ENCODE results near the gene PAM16.

PAM16 gene

DNA sequence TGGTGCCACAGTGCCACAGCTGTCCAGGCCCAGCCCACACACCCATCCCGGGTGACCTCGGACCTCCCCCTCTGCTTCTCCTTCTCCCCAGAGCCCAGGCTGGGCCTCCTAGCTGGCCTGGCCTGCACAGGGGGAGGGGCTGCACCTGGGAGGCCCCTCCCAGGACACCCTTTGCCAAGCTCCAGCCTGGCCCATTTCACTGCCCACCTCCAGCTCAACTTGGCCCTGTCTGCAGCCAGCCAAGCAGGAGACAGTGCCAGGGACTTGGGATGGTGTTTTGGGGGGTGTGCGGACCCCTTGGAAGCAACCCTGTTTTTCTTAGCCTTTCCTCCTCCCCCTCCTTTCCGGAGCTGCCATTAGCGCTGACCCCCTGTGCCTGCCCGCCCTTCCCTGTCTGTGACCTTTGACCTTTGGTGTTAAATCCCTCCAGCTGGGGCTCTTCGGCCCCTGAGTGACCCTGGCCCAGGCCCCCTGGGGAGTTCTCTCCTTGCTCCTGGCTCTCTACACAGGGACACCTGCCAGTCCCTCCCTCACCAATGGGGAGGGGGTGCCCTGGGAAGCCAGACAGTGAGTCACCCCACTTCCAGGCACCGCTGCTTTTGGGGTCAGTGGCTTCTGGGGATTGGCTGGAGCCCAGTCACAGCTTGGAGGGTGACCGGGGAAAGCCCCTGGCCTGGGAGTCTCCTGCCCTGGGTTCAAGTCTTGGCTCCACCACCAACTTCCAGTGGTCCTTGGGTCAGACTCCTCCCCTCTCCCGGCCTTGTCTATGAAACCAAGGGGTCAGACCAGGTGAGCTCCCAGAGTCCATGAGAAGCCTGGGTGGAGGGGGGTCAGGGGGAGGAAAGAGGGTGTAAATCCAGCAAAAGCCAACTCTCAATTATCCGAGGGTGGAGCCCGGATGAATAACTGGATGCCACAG is 33.3 kb downstream of the PAM16 start:
- ATAC-seq, result no peak

DNA sequence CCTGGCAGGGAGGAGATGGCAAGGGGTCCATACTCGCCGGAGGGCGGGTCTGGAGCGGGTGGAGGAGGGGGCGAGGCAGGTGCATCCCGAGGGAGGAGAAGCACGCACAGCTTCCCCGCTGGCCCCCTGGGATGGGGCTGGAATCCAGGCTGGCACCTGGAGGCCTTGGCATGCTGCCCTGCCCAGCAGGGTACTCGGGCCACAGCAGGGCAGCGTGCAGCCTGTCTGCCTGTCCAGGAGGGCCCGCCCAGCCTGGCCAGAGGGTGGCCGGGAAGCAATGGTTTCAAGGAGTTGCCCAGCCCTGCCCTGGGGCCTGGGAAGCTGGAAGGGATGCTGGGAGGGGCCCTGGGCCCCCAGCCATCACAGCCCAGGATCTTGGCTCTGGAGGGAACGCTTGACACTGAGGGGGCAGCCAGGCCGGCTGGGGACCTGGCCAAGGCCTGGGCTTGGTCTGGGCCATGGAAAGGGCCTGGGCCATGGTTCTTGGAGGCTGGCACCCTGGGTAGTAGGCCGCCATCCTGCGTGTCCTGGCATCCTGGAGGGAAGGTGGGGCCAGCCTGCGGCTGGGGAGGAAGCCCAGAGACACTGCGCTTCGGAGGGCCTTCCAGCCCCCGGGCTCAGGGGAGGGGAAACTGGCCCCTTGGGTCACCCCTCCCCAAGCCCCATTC is 34.1 kb downstream of the PAM16 start:
- no peak for ATAC-seq

DNA sequence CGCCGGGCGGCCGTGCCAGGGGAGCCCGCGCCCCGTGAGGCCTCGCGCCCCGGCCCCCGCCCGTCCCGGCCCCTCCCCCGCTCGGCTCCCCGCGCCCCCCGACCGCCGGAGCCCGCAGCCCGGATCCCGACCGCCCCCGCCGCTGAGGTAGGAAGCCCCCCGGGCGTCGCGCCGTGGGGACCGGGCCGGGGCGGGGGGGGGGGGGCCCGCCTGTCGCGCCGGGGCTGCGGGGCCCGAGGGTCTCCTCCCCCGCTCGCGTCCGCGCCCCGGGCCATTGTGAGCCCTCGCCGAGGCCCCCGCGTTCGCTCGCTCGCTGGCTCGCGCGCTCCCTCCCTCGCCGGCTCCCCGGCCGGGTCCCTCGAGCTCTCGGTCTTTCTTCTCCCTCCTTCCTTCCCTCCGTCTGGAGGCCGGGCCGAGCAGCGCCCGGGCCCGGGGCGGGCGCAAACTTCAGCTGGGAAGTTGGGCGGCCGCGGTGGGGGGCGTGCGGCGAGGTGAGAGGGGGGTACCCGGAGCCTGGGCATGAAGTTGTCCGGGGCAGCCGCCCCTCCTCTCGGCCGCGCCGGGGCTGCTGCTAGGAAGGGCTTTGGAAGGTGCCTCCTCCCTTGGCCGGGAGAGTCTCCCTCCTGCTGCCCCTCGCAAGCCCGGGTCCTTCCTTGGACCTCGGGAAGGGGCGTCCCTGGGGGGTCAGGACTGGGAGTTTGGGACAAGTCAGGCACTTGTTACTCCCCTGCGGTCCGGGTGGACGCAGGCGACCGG is 34.8 kb downstream of the PAM16 start:
- ATAC-seq, result no peak

DNA sequence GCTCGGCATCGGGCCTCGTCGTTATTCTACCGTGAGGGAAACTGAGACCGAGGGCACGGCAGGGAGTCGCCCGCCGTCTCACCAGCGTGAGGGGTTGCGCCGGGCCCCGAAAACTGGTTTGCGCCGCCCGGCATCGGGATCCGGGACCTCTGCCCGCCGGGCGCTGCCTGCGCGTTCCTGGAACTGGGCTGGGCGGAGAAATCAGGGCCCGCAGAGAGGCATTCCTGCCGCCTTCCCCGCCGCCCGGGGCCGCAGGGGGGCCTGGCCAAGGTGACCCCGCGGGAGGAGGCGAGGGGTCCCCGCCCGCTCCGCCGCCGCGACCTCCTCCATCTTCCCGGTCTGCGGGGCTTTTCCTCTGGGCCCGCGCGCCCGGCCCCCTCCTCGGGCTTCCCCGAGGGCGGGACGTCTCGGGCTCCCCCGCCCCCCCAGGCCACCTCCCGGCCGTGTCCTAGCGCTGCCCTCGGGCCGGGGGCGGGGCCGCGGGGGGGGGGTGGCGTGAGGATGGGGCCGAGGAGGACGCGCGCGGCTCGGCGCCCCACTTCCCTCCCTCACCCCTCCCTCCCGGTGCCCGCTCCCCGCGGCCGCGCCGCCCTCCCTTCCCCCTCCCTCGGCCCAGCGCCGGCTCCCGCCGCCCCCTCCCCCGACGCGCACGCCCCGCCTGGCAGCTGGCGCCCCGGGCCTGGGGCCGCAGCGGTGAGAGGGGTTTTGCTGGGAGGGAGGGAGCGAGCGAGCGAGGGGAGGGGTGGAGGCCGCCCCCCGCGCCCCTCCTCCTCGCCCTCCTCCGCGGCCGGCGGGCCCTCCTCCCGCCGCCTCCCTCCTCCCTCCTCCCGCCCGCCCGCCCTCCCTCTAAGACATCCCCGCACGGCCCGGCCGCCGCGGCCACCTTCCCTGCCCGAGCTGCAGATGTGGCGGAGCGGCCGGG is 35.7 kb downstream of the PAM16 start, which contains the start of gene GLIS2:
TSS of gene GLIS2 (plus strand) at position 882 of the 922 bp plus-strand sequence. CDS start 16,214 bp downstream, outside the sequence.
- peak; percentile 22 to 36 for ATAC-seq

DNA sequence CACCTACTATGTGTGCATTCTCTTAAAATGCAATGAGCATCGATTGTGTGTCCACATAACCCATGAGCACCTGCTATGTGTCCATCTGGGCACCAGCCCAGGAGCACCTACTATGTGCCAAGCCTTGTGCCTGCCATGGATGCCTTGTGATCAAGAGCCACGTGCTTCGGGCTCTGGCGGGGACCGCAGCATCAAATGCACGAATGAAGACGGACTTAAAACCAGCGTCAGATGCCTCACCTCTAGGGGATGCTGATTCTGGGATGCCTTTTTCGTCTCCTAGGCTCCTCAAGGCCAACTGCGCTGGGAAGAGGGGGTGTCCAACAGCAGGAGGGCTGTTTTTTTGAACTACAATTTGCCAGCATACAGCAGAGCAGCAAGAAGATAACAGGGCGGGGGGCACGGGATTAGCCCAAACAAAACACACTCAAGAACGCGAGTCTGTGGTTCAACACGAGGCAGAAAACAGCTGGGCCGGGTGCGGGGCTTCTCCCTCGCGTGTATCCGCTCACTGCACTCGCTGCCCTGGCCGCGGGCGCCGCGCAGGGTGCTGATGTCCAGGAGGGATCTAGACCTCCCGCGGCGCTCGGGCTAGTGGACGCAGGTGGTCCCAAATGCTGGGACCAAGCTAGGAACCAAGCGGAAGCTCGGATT is 36.5 kb downstream of the PAM16 start:
- peak in 1 of 2 donors; percentile 19 for ATAC-seq

DNA sequence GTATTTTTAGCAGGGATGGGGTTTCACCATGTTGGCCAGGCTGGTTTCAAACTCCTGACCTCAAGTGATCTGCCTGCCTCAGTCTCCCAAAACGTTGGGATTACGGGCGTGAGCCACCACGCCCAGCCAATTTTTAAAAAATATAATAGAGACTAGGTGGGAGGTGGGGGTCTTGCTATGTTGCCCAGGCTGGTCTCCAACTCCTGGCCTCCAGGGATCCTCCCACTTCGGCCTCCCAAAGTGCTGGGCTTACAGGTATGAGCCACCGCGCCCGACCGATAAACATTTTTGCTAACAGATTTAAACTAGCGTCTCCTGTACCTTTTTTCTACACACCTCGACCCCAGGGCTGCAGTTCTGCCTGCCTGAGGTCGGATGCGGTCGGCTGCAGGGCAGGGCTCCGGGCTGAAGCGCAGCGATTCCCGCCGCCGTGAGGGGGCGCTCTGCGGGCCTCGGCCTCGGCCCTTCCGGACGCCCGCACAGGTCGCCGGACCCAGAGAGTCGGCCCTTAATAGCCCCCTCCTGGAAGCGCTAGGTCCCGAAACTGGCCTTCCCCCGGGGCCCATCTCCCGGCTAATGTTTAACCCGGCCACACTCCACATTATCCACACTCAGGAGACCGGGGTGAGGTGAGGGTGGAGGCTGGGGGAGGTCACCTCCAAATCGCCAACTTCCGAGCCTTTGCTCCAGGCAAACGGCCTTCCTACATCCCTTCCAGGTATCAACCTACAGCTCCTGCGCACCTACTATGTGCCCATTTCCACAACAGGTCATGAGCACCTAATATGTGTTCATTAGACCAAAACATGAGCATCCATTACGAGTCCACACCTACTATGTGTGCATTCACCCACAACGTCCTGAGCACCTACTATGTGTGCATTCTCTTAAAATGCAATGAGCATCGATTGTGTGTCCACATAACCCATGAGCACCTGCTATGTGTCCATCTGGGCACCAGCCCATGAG is 37.3 kb downstream of the PAM16 start:
- no peak for ATAC-seq

DNA sequence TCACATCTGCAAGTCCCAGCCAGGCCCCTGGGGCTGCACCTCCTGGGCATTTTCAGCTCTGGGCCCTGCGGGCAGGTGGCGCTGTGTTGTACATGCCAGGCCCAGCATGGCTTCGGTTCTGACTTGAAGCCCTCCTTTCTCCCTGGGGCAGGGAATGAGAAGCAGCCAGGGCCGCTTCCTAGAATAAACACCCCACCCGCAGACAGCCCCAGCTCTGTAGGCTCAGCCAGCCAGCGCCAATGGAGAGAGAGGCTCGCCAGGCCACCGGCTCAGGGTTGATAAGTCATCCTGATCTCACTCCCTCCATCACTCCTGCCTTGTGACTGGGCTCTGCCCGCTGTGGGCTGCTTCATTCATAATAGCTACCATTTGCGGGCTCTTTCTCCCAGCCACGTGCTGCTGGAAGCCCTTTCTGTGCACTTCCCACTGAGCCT is 41.3 kb downstream of the PAM16 start:
- ATAC-seq, result no peak

DNA sequence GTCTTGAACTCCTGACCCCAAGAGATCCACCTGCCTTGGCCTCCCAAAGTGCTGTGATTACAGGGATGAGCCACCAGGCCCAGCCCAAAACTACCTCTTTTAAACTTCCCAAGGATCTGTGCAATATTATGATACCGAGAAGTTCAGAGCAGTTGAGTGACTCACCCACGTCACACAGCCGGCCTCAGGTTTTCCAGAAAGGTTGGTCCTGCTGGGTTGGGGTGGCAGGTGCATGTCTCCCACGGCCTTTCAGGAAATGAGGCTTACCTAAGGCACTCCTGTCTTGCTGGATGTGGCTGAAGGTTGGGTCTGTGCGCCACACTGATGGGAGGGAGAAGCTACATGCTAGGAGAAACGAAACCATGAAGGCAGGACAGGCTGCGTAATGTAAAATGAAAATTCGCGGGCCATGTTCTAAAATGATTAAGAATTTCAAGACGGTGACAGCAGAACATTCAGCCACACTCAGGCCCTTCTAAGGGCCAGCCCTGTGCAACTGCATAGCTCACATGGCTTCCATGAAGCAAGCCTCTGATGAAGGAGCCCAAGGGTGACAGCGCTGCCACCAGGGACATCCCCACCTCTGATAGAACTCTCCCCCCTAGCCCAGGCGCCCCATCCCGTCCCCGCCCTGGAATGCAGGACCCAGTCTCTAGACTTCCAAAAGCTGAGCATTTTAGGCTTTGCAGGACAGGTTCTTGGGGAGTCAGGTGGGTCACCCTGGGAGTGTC is 41.9 kb downstream of the PAM16 start:
- no peak for ATAC-seq

DNA sequence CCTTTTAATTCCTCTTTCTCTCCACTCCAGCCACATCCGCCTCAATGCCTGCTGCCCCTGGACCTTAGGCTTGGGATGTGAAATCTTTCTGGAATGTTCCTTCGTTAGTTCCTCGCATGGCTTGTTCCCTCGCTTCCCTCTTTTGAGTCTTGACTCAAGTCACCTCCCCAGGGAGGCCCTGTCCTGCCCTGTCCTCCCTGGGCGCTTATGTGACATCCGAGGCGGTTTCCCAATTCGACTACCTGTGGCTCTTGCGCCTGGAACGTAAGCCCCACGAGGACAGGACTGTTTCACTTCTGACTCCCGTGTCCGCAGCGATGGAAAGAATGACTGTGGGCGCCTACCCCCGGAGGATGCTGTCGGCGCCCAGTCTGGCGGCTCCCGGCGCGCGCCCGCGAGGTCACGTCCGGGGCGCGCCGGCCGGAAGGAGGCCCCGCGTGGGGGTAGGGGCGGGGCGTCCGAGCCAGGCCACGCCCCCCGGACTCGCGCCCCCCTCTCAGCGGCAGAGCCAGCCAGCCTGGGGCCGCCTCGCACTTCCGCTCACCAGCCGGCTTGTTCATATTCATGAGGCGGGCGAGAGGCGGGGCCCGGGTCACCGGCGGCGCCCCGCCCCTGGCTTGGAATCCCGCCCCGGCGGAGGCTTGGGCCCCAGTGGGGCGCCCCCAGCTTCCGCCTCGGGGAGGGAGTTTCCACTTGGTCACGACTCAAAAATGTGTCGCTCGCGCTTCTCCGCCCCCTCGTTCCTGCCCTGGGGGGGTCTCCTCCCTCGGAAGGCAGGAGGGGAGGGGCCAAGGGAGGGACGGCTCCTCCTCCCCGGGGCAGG is 43.7 kb downstream of the PAM16 start:
- ATAC-seq, result peak; percentile 93 to 94

DNA sequence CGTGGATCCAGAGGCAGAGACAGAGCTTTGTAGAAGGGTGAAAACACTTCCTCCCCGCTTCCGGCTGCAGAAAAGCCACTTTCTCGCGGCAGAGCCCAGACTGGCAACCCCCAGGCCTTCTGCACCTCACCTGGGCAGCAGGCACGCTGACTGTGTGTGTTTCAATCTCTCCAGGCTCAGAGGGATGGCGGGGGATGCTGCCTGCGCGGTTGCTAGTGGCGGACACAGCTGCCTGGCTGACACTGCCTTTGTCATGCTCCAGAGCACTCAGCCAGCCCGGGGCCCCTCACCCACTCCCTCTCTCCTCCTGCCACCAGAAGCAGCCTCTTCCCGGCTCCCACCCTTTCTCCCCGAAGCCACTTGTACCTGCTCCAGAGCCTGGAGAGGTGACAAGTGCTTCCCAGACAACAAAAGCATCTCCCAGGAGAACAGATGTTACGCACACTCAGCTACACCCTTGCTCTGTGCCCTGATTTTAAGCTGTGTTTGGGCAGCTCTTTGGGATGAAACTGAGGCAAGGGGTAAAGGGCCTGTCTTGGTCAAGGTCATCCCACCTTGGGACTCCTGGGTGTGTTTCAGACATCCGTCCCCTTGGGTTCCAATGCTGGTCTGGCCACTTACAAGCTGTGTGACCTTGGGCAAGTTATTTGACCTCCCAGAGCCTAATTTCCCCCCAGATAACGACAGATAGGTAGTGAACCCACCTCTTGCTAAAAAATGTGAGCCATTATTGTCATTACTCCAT is 44.5 kb downstream of the PAM16 start:
- no peak for ATAC-seq

DNA sequence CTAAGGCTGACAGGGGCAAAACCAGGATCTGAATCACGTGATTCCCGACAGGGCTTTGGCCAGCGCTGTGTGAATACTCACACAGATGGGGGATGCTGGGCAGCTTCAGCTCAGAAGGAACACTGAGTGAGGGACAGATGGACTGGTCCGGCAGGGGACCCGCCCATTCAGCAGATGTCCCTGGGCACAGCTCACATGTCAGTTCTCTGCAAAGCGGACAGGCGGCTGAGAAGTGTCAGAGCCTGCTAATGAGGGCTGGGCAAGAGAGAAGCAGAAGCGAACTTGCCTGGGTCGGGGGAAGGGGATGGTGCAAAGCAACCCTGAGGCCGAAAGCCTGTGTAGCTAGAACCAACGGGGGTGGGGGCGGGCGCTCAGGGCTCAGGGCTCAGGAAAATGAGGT is 47.1 kb downstream of the PAM16 start:
- no peak for ATAC-seq

DNA sequence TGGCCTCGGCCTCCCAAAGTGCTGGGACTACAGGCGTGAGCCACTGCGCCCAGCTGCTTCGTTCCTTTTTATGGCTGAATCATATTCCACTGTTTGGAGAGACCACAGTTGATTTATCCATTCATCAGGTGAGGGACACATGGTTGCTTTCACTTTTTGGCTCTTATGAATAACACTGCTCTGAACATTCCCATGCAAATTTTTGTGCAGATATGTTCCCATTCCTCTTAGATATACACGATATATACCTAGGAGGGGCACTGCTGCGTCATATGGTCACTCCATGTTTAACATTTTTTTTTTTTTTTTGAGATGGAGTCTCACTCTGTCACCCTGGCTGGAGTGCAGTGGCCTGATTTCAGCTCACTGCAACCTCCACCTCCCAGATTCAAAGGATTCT is 49.2 kb downstream of the PAM16 start:
- no peak for ATAC-seq

DNA sequence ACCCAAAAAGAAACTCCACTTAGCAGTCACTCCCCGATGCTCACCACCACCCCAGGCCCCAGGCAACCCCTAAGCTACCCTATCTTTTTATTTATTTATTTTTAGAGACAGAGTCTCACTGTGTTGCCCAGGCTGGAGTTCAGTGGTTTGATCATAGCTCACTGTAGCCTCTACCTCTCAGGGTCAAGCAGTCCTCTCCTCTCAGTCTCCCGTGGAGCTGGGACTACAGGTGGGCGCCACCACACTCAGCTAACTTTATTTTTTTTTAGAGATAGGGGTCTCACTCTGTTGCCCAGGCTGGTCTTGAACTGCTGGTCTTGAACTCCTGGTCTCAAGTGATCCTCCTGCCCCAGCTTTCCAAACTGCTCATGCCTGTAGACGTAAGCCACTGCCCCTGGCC is 49.9 kb downstream of the PAM16 start:
- ATAC-seq, result no peak

DNA sequence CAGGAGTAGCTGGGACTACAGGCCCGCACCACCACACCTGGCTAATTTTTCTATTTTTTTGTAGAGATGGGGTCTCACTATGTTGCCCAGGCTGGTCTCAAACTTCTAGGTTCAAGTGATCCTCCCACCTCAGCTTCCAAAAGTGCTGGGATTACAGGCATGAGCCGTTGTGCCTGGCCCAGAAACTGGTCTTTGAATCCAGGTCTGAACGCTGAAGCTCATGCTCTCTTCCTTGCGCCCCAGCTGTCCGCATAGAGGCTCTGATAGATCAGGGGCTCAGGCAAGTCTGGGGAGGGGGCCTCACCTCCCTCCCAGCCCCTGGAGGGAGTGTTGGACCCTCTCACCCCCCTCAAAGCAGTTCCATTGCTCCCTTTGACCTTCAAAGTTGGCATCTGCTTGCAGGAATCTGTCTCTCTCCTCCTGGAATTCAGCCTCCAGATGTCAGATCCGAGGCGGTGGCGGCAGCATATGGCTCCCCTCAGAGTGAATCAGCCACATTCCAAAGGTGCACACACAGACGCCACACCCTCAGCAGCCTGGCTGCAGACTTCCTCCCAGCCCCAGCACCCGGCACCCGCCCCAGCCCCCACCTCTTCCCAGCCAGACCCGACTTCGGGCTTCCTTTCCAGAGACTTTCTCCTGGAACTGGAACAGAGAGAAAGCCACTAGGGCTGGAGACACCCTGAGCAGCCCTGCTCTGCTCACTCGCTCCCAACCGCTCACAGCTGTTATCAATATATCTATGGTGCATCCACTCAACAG is 52.2 kb downstream of the PAM16 start:
- no peak for ATAC-seq

DNA sequence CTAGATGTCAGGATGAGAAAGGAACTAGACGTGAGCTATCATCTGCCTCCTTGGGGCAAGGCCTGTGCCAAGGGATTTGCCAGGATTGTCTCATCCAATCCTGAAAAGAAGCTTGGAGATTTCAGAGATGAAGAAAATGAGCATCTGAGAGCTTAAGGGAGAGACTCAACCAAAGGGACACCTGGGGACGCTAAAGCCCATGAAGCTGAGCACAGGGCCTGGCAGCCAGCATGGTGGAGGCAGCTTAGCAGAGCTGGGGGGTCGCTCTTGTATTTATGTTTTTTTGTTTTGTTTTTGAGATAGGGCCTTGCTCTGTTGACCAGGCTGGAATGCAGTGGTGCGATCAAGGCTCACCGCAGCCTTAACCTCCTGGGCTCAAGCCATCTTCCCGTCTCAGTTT is 53.6 kb downstream of the PAM16 start:
- no peak for ATAC-seq

DNA sequence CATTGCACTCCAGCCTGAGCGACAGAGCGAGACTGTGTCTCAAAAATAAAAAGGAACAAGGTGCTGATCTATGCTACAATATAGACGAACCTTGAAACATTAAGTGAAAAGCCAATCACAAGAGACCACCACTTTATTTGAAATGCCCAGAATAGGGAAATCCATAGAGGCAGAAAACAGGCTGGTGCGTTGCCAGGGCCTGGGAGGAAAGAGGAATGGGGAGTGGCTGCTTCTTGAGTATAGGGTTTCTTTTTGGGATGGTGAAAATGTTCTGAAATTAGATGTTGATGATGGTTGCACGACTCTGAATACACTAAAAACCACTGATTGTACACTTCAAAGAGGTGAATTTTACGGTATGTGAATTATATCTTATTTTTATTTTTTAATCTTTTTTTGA is 55.5 kb downstream of the PAM16 start:
- ATAC-seq, result no peak

DNA sequence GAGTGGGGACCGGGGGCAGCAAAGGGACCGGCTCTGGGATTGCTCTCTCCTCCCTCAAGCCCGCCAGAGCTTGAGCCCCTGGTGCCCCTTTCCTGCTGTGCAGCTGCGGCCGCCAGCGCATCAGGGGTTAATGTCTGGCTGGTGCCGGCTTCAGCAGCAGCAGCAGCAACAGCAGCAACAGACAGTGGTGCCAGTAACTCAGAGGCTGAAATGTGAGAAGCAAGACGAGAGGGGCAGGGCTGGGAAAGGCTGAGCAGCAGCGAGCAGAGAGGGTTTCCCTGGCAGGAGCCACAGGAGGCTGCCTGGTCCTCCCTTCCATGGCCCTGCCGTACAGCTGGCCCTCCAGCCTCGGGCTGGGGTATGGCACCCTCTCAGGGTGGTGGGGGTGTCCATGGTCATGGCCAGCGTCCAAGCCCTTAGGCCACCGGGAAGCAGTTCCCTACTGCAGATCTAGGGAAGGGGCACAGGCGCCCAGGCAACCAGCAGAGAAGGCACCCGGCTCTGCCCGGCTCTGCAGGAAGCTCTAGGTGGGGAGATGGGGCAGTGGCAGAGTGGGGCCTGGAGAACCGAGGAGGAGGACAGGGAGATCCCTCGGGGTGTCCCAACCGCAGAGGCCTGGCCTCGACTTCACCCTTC is 57.2 kb downstream of the PAM16 start:
- ATAC-seq, result no peak
